SK-N-SH treated with all-trans-retinoic acid at 6 μM for 48 hours (cell line): ENCODE measurements around the gene ARMC7.
A peak's percentile ranks its signal among the peaks of the same experiment; 100 is the strongest.

Experiments
- ATAC-seq: fragments of 200-7000 bp; cut with Tn5 transposase; 3 replicates; pipeline ENCODE4 v1.9.1; 2020; ENCODE audit warnings: mild to moderate bottlenecking, moderate library complexity
- ARNTL ChIP-seq: fragments of 450-650 bp; formaldehyde crosslinking; IDR thresholded peaks from 2 replicates; pipeline ENCODE4 v1.5.0; 2020; ENCODE audit warnings: low read depth, mild to moderate bottlenecking, moderate library complexity, borderline replicate concordance
- BACH2 ChIP-seq: fragments of 250-450 bp; sonication (Bioruptor Pico); IDR thresholded peaks from 2 replicates; pipeline ENCODE4 v1.9.0; 2021; ENCODE audit warnings: mild to moderate bottlenecking, borderline replicate concordance
- CSDC2 ChIP-seq: fragments of 250-450 bp; sonication (Bioruptor Pico); IDR thresholded peaks from 2 replicates; pipeline ENCODE4 v1.5.0; 2020; ENCODE audit warnings: mild to moderate bottlenecking, moderate library complexity
- ESRRG ChIP-seq: fragments of 250-450 bp; sonication (Bioruptor Pico); IDR thresholded peaks from 2 replicates; pipeline ENCODE4 v1.6.1; 2021; ENCODE audit warnings: mild to moderate bottlenecking
- GLIS3 ChIP-seq: fragments of 250-450 bp; sonication (Bioruptor Pico); IDR thresholded peaks from 2 replicates; pipeline ENCODE4 v1.5.0; 2020; ENCODE audit warnings: mild to moderate bottlenecking, moderate library complexity
- ISL1 ChIP-seq: fragments of 250-450 bp; sonication (Bioruptor Pico); IDR thresholded peaks from 2 replicates; pipeline ENCODE4 v2.1.2; 2022; ENCODE audit warnings: mild to moderate bottlenecking, moderate library complexity
- OSR1 ChIP-seq: fragments of 250-450 bp; sonication (Bioruptor Pico); IDR thresholded peaks from 2 replicates; pipeline ENCODE4 v1.8.0; 2022; ENCODE audit warnings: moderate library complexity, mild to moderate bottlenecking, inconsistent platforms
- POU6F1 ChIP-seq: fragments of 250-450 bp; sonication (Bioruptor Pico); IDR thresholded peaks from 2 replicates; pipeline ENCODE4 v1.8.0; 2021; ENCODE audit warnings: low read depth, mild to moderate bottlenecking, moderate library complexity, borderline replicate concordance
- PPARA ChIP-seq: fragments of 250-450 bp; sonication (Bioruptor Pico); IDR thresholded peaks from 2 replicates; pipeline ENCODE4 v1.5.0; 2020; ENCODE audit warnings: mild to moderate bottlenecking, borderline replicate concordance
- RARB ChIP-seq: fragments of 250-450 bp; sonication (Bioruptor Pico); IDR thresholded peaks from 2 replicates; pipeline ENCODE4 v1.8.0; 2021; ENCODE audit warnings: mild to moderate bottlenecking, moderate library complexity
- SNAI2 ChIP-seq: fragments of 250-450 bp; sonication (Bioruptor Pico); IDR thresholded peaks from 2 replicates; pipeline ENCODE4 v1.5.0; 2020; ENCODE audit warnings: mild to moderate bottlenecking, moderate library complexity
- TCF4 ChIP-seq: fragments of 250-450 bp; sonication (Bioruptor Pico); IDR thresholded peaks from 2 replicates; pipeline ENCODE4 v1.8.0; 2021; ENCODE audit warnings: mild to moderate bottlenecking, moderate library complexity, borderline replicate concordance
- ZC3H10 ChIP-seq: fragments of 250-450 bp; sonication (Bioruptor Pico); IDR thresholded peaks from 2 replicates; pipeline ENCODE4 v1.5.1; 2021; ENCODE audit warnings: mild to moderate bottlenecking, moderate library complexity
- ZFP3 ChIP-seq: fragments of 250-450 bp; sonication (Bioruptor Pico); IDR thresholded peaks from 2 replicates; pipeline ENCODE4 v1.5.0; 2020; ENCODE audit warnings: mild to moderate bottlenecking, moderate library complexity
- ZFP30 ChIP-seq: fragments of 450-650 bp; formaldehyde crosslinking; IDR thresholded peaks from 2 replicates; pipeline ENCODE4 v1.5.0; 2022; ENCODE audit warnings: mild to moderate bottlenecking, moderate library complexity
- ZNF70 ChIP-seq: fragments of 450-650 bp; formaldehyde crosslinking; IDR thresholded peaks from 2 replicates; pipeline ENCODE4 v1.5.0; 2020; ENCODE audit warnings: mild to moderate bottlenecking, moderate library complexity
- ZNF8 ChIP-seq: fragments of 450-650 bp; formaldehyde crosslinking; IDR thresholded peaks from 2 replicates; pipeline ENCODE4 v1.5.0; 2020; ENCODE audit warnings: mild to moderate bottlenecking, moderate library complexity
- TF ChIP-seq, protein P1 (sequence below): fragments of 250-450 bp; sonication (Bioruptor Pico); IDR thresholded peaks from 2 replicates; pipeline ENCODE4 v1.8.0; 2020; ENCODE audit warnings: mild to moderate bottlenecking, moderate library complexity, borderline replicate concordance
- TF ChIP-seq, protein P2 (sequence below): fragments of 250-450 bp; sonication (Bioruptor Pico); IDR thresholded peaks from 2 replicates; pipeline ENCODE4 v1.5.0; 2020; ENCODE audit warnings: mild to moderate bottlenecking, moderate library complexity
- TF ChIP-seq, protein P3 (sequence below): fragments of 250-450 bp; sonication (Bioruptor Pico); IDR thresholded peaks from 2 replicates; pipeline ENCODE4 v1.5.1; 2020; ENCODE audit warnings: low read depth, mild to moderate bottlenecking, moderate library complexity
- TF ChIP-seq, protein P4 (sequence below): fragments of 250-450 bp; sonication (Bioruptor Pico); IDR thresholded peaks from 2 replicates; pipeline ENCODE4 v1.5.1; 2021; ENCODE audit warnings: mild to moderate bottlenecking, moderate library complexity

The ARMC7 gene

GRCh38 chr17:75064867-75065561 is 44.8 kb upstream of the ARMC7 start:
- ATAC-seq = no peak
- TF ChIP-seq ZNF70 (CRISPR knock-in tag) = no peak
- TF ChIP-seq, protein P1, sequence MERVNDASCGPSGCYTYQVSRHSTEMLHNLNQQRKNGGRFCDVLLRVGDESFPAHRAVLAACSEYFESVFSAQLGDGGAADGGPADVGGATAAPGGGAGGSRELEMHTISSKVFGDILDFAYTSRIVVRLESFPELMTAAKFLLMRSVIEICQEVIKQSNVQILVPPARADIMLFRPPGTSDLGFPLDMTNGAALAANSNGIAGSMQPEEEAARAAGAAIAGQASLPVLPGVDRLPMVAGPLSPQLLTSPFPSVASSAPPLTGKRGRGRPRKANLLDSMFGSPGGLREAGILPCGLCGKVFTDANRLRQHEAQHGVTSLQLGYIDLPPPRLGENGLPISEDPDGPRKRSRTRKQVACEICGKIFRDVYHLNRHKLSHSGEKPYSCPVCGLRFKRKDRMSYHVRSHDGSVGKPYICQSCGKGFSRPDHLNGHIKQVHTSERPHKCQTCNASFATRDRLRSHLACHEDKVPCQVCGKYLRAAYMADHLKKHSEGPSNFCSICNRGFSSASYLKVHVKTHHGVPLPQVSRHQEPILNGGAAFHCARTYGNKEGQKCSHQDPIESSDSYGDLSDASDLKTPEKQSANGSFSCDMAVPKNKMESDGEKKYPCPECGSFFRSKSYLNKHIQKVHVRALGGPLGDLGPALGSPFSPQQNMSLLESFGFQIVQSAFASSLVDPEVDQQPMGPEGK = no peak

DNA sequence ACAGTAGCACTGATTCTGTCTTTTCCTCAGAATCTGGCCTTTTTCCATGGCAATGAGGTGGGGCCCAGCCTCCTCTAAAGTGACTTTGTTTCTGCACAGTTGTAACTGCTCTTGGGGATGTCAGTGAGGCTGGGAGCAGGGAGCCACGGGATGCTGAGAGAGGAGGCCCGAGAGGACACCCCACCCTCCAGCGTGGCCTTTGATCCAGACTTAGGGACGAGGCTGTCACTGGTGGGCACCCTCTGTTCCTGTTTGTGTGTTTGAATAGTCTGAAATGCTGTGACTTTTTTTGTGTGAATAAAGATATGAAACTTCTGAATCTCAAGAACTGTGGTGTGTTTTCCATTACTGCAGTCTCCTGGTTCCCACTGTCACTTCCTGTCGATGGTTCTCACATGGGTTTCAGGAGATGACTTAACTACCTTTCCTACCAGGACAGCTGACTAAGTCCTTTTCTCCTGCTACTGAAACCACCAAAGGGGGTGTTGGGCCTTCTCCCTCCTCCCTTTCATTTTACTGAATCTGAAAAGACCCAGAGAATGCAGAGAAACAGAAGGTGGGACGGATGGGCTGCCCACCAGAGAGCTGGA is 44.1 kb upstream of the ARMC7 start:
- TF ChIP-seq ZFP3 (no peak), ZFP30 (CRISPR knock-in tag) (no peak), ZNF8 (CRISPR knock-in tag) (no peak)
- TF ChIP-seq, protein P2, sequence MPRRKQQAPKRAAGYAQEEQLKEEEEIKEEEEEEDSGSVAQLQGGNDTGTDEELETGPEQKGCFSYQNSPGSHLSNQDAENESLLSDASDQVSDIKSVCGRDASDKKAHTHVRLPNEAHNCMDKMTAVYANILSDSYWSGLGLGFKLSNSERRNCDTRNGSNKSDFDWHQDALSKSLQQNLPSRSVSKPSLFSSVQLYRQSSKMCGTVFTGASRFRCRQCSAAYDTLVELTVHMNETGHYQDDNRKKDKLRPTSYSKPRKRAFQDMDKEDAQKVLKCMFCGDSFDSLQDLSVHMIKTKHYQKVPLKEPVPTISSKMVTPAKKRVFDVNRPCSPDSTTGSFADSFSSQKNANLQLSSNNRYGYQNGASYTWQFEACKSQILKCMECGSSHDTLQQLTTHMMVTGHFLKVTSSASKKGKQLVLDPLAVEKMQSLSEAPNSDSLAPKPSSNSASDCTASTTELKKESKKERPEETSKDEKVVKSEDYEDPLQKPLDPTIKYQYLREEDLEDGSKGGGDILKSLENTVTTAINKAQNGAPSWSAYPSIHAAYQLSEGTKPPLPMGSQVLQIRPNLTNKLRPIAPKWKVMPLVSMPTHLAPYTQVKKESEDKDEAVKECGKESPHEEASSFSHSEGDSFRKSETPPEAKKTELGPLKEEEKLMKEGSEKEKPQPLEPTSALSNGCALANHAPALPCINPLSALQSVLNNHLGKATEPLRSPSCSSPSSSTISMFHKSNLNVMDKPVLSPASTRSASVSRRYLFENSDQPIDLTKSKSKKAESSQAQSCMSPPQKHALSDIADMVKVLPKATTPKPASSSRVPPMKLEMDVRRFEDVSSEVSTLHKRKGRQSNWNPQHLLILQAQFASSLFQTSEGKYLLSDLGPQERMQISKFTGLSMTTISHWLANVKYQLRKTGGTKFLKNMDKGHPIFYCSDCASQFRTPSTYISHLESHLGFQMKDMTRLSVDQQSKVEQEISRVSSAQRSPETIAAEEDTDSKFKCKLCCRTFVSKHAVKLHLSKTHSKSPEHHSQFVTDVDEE (CRISPR knock-in tag) = no peak
- TF ChIP-seq, protein P3, sequence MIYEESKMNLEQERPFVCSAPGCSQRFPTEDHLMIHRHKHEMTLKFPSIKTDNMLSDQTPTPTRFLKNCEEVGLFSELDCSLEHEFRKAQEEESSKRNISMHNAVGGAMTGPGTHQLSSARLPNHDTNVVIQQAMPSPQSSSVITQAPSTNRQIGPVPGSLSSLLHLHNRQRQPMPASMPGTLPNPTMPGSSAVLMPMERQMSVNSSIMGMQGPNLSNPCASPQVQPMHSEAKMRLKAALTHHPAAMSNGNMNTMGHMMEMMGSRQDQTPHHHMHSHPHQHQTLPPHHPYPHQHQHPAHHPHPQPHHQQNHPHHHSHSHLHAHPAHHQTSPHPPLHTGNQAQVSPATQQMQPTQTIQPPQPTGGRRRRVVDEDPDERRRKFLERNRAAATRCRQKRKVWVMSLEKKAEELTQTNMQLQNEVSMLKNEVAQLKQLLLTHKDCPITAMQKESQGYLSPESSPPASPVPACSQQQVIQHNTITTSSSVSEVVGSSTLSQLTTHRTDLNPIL (CRISPR knock-in tag) = no peak
- ATAC-seq = peak; percentile 12; the same call in 2 of the 3 replicates

- 0 out of 3 replicates have a peak, but pooled peaks have one; percentile 7 for ATAC-seq
- TF ChIP-seq ZC3H10 (no peak), BACH2 (CRISPR knock-in tag) (no peak), OSR1 (CRISPR knock-in tag) (no peak), TCF4 (CRISPR knock-in tag) (no peak), CSDC2 (CRISPR knock-in tag) (no peak), ESRRG (CRISPR knock-in tag) (no peak), ZFP30 (CRISPR knock-in tag) (no peak), GLIS3 (CRISPR knock-in tag) (no peak), ARNTL (no peak), ISL1 (CRISPR knock-in tag) (no peak), ZFP3 (no peak), PPARA (CRISPR knock-in tag) (no peak), RARB (CRISPR knock-in tag) (no peak), SNAI2 (CRISPR knock-in tag) (no peak), POU6F1 (CRISPR knock-in tag) (no peak), ZNF70 (CRISPR knock-in tag) (no peak)
- TF ChIP-seq, protein P3 (CRISPR knock-in tag) = no peak
- TF ChIP-seq, protein P2 (CRISPR knock-in tag) = no peak
- TF ChIP-seq, protein P1 = no peak
- TF ChIP-seq, protein P4, sequence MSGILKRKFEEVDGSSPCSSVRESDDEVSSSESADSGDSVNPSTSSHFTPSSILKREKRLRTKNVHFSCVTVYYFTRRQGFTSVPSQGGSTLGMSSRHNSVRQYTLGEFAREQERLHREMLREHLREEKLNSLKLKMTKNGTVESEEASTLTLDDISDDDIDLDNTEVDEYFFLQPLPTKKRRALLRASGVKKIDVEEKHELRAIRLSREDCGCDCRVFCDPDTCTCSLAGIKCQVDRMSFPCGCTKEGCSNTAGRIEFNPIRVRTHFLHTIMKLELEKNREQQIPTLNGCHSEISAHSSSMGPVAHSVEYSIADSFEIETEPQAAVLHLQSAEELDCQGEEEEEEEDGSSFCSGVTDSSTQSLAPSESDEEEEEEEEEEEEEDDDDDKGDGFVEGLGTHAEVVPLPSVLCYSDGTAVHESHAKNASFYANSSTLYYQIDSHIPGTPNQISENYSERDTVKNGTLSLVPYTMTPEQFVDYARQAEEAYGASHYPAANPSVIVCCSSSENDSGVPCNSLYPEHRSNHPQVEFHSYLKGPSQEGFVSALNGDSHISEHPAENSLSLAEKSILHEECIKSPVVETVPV (CRISPR knock-in tag) = no peak
Measured at GRCh38 chr17:75067856-75068255, 41.9 kb upstream of the ARMC7 start.
